Endodermal cell (in vitro differentiated cells): Measurements from ENCODE around the gene SCN8A. TPM values are rescaled to one million over a fixed set of nuclear protein-coding genes. Genes with fewer than 3 reads are reported as not detected.

Experiments used
- DNase-seq: peaks from one replicate; pipeline ENCODE4 v3.0.0-alpha.2; 2017
- H3K27ac ChIP-seq: 2 replicates; pipeline ENCODE4 v1.5.1; 2013; ENCODE audit warnings: mild to moderate bottlenecking, low read depth, low read length, moderate library complexity
- H3K27me3 ChIP-seq: 2 replicates; pipeline ENCODE4 v1.6.1; 2013; ENCODE audit warnings: mild to moderate bottlenecking, low read length, moderate library complexity; ENCODE audit not compliant: insufficient read depth, control insufficient read depth, poor library complexity, severe bottlenecking
- H3K36me3 ChIP-seq: 2 replicates; pipeline ENCODE4 v1.7.0; 2013; ENCODE audit warnings: mild to moderate bottlenecking, low read length, moderate library complexity; ENCODE audit not compliant: control insufficient read depth, insufficient read depth
- H3K4me1 ChIP-seq: one replicate; pipeline ENCODE4 v1.7.0; 2013; ENCODE audit warnings: low read length; ENCODE audit not compliant: control insufficient read depth, insufficient read depth
- H3K4me3 ChIP-seq: 2 replicates; pipeline ENCODE4 v1.5.1; 2013; ENCODE audit warnings: mild to moderate bottlenecking, low read length, moderate library complexity
- H3K9ac ChIP-seq: 2 replicates; pipeline ENCODE4 v1.6.1; 2013; ENCODE audit warnings: mild to moderate bottlenecking, low read length, moderate library complexity; ENCODE audit not compliant: poor library complexity, severe bottlenecking; ENCODE audit errors: extremely low read depth
- H3K9me3 ChIP-seq: 2 replicates; pipeline ENCODE4 v1.6.1; 2013; ENCODE audit warnings: mild to moderate bottlenecking, low read length, moderate library complexity; ENCODE audit not compliant: control insufficient read depth
- H3K27ac Mint-ChIP-seq: 2 replicates; pipeline ENCODE4 v1.8.0; 2020; ENCODE audit warnings: mixed read lengths
- H3K27me3 Mint-ChIP-seq: 2 replicates; pipeline ENCODE4 v1.8.0; 2021; ENCODE audit warnings: mild to moderate bottlenecking, mixed read lengths; ENCODE audit not compliant: insufficient read depth
- H3K36me3 Mint-ChIP-seq: 2 replicates; pipeline ENCODE4 v1.8.0; 2020; ENCODE audit warnings: low read depth, mixed read lengths
- H3K4me1 Mint-ChIP-seq: 2 replicates; pipeline ENCODE4 v1.8.0; 2020; ENCODE audit warnings: mixed read lengths
- H3K4me3 Mint-ChIP-seq: 2 replicates; pipeline ENCODE4 v1.8.0; 2020; ENCODE audit warnings: mild to moderate bottlenecking, moderate library complexity, mixed read lengths
- H3K9me3 Mint-ChIP-seq: 2 replicates; pipeline ENCODE4 v1.8.0; 2020; ENCODE audit warnings: mild to moderate bottlenecking, mixed read lengths
- WGBS, 2 experiments: methylation state at CpG; one replicate each; pipeline versions ENCODE4 v1.1.5 to v1.1.7; 2013; ENCODE audit warnings: missing lambda C conversion rate in 2 of 2, mixed read lengths in 1 of 2; ENCODE audit not compliant: insufficient coverage in 1 of 2, insufficient read length in 1 of 2; 5-methylcytosine and 5-hydroxymethylcytosine counted together
- total RNA-seq, 2 donors: library from RNA; stranded (reverse); fragmentation: NEBNext Ultra II Directional in 1 of 2; extraction: Animal tissue kit (Norgen Biotek cat#: 25700) in 1 of 2; gene quantifications; 2 replicates in 1 of 2; 3 replicates in 1 of 2; pipeline ENCODE4 v1.2.1, GENCODE V29; 2021
- TF ChIP-seq, protein P1 (sequence below): fragments of 200-600 bp; sonication (generic); conservative IDR thresholded peaks from 2 replicates; pipeline ENCODE4 v1.5.0; 2021; ENCODE audit warnings: antibody characterized with exemption, mild to moderate bottlenecking

The SCN8A gene
- total RNA-seq, 2 donors from 2014 or later: 9.5 to 9.7 TPM

DNA sequence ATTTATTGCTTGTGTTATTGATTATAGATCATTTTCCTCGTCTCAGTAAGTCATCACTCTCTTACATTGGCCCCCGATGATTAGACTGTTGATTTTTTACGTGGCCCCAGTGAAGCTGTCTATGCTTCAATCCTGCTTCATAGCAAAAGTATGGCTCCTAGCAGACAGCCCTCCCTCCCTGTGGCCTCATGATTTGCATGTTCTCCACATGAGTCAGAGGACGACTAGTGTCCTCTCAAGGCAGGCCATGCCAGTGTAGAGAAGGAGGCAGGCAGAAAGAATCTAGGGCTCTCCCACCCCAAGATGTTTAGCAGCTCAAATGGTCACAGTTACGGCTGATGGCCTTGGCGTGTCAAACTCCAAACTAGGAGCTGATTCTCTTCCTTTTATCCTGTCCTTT lies 197.8 kb downstream of the SCN8A start:
- Mint-ChIP-seq H3K4me3 (no peak overlapping the region), H3K27ac (no peak overlapping the region), H3K4me1 (peaks cover 7% of the 10 kb centered on the region), H3K27me3 (peaks cover 7% of the 10 kb centered on the region), H3K9me3 (no peaks in the 10 kb centered on the region), H3K36me3 (peaks cover 11% of the 10 kb centered on the region)
- TF ChIP-seq, protein P1, sequence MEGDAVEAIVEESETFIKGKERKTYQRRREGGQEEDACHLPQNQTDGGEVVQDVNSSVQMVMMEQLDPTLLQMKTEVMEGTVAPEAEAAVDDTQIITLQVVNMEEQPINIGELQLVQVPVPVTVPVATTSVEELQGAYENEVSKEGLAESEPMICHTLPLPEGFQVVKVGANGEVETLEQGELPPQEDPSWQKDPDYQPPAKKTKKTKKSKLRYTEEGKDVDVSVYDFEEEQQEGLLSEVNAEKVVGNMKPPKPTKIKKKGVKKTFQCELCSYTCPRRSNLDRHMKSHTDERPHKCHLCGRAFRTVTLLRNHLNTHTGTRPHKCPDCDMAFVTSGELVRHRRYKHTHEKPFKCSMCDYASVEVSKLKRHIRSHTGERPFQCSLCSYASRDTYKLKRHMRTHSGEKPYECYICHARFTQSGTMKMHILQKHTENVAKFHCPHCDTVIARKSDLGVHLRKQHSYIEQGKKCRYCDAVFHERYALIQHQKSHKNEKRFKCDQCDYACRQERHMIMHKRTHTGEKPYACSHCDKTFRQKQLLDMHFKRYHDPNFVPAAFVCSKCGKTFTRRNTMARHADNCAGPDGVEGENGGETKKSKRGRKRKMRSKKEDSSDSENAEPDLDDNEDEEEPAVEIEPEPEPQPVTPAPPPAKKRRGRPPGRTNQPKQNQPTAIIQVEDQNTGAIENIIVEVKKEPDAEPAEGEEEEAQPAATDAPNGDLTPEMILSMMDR: no peak
- H3K36me3 ChIP-seq: peaks cover 12% of the 10 kb centered on the region
- no peaks in the 10 kb centered on the region for H3K27me3 ChIP-seq
- no peak overlapping the region for H3K27ac ChIP-seq
- DNase-seq: no peak
- no peak overlapping the region for H3K4me3 ChIP-seq
- H3K9ac ChIP-seq: no peak overlapping the region
- peaks cover 4% of the 10 kb centered on the region for H3K4me1 ChIP-seq
- no peaks in the 10 kb centered on the region for H3K9me3 ChIP-seq
- 89 to 93% methylated on average over 5 to 6 of the region's 6 CpGs for WGBS, 2 experiments

DNA sequence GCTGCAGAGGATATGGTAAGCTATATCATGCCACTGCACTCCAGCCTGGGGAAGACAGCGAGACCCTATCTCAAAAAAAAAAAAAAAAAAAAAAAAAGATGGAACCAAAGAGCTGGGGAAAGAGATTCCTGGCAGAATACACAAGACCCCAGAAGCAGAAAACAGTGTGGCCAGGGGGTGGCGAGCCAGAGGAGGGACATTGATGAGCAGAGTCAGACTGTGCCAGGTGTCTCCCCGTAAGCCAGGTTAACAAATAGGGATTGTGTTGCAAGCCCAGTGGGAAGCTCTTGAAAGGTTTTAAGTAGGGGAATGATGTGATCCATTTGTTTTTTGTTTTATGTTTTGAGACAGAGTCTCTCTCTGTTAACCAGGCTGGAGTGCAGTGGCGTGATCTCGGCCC lies 201.4 kb downstream of the SCN8A start:
- peaks cover 4% of the 10 kb centered on the region for H3K4me1 ChIP-seq
- no peaks in the 10 kb centered on the region for H3K27me3 ChIP-seq
- no peak overlapping the region for H3K9ac ChIP-seq
- Mint-ChIP-seq H3K36me3 (peaks cover 14% of the 10 kb centered on the region), H3K4me1 (peaks cover 7% of the 10 kb centered on the region), H3K9me3 (no peaks in the 10 kb centered on the region), H3K27ac (no peak overlapping the region), H3K27me3 (peaks cover 4% of the 10 kb centered on the region), H3K4me3 (no peak overlapping the region)
- H3K4me3 ChIP-seq: no peak overlapping the region
- TF ChIP-seq, protein P1: no peak
- peak; percentile 67 for DNase-seq
- no peaks in the 10 kb centered on the region for H3K9me3 ChIP-seq
- peaks cover 21% of the 10 kb centered on the region for H3K36me3 ChIP-seq
- no peak overlapping the region for H3K27ac ChIP-seq
- WGBS, 2 experiments: 97 to 100% methylated on average over 3 to 5 of the region's 5 CpGs

DNA sequence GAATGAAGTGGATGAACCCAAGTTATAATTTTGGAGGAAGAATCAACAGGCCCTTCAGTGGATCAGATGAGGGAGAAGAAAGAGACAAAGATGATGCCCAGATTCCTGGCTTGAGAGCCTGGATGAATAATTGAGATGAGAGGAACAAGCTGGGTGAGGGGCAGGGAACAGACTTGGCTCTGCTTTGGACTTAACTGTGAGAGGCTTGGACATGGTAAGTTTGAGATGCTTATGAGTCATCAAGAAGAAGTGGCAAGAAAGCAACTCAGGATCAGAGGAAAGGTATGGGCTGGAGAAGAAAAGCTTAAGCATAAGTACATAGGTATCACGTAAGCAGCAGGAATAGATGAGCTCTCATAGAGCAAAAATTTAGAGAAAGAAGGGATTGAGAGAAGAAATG lies 202.2 kb downstream of the SCN8A start:
- H3K4me1 ChIP-seq: peaks cover 3% of the 10 kb centered on the region
- H3K9me3 ChIP-seq: no peaks in the 10 kb centered on the region
- no peak for DNase-seq
- Mint-ChIP-seq H3K4me1 (peaks cover 2% of the 10 kb centered on the region), H3K27me3 (peaks cover 4% of the 10 kb centered on the region), H3K4me3 (no peak overlapping the region), H3K9me3 (no peaks in the 10 kb centered on the region), H3K36me3 (peaks cover 14% of the 10 kb centered on the region), H3K27ac (no peak overlapping the region)
- H3K9ac ChIP-seq: no peak overlapping the region
- no peak overlapping the region for H3K4me3 ChIP-seq
- H3K27ac ChIP-seq: no peak overlapping the region
- no peaks in the 10 kb centered on the region for H3K27me3 ChIP-seq
- WGBS, 2 experiments: 93 to 97% methylated on average over 1 of the region's 1 CpG
- TF ChIP-seq, protein P1: no peak
- H3K36me3 ChIP-seq: peaks cover 21% of the 10 kb centered on the region
